H9 (cell line): Measurements from ENCODE around the gene CFAP91. TPM values are rescaled to one million over a fixed set of nuclear protein-coding genes. Genes with fewer than 3 reads are reported as not detected.

Experiments
- DNase-seq: peaks from one replicate; pipeline ENCODE4 v3.0.0-alpha.2; 2017
- H2AFZ ChIP-seq: one replicate; pipeline ENCODE4 v1.6.1; 2013; ENCODE audit warnings: mild to moderate bottlenecking, low read length, control low read depth, moderate library complexity
- H2AK5ac ChIP-seq: 2 replicates; pipeline ENCODE4 v1.6.1; 2013; ENCODE audit warnings: low read length, control low read depth, mixed read lengths; ENCODE audit not compliant: insufficient read length
- H2BK120ac ChIP-seq: one replicate; pipeline ENCODE4 v1.6.1; 2013; ENCODE audit warnings: low read depth, mild to moderate bottlenecking, low read length, control low read depth, inconsistent platforms; ENCODE audit not compliant: poor library complexity, severe bottlenecking
- H2BK12ac ChIP-seq: 2 replicates; pipeline ENCODE4 v1.6.1; 2013; ENCODE audit warnings: low read length, control low read depth, mixed read lengths, low read depth; ENCODE audit not compliant: insufficient read length
- H2BK15ac ChIP-seq: 2 replicates; pipeline ENCODE4 v1.6.1; 2013; ENCODE audit warnings: low read depth, low read length, control low read depth
- H2BK20ac ChIP-seq: one replicate; pipeline ENCODE4 v1.6.1; 2013; ENCODE audit warnings: low read depth, mild to moderate bottlenecking, low read length, control low read depth, inconsistent platforms; ENCODE audit not compliant: poor library complexity, severe bottlenecking
- H2BK5ac ChIP-seq: 2 replicates; pipeline ENCODE4 v1.6.1; 2013; ENCODE audit warnings: low read length, control low read depth, mixed read lengths; ENCODE audit not compliant: insufficient read length
- H3K14ac ChIP-seq: 2 replicates; pipeline ENCODE4 v1.6.1; 2013; ENCODE audit warnings: low read length, control low read depth; ENCODE audit not compliant: insufficient read depth
- H3K18ac ChIP-seq: 2 replicates; pipeline ENCODE4 v1.6.1; 2013; ENCODE audit warnings: low read depth, mild to moderate bottlenecking, mixed read lengths, low read length, control low read depth; ENCODE audit not compliant: insufficient read length
- H3K23ac ChIP-seq: 2 replicates; pipeline ENCODE4 v1.6.1; 2013; ENCODE audit warnings: low read length, control low read depth, mixed read lengths, low read depth; ENCODE audit not compliant: insufficient read length
- H3K23me2 ChIP-seq: 2 replicates; pipeline ENCODE4 v1.6.1; 2013; ENCODE audit warnings: low read depth, mild to moderate bottlenecking, mixed read lengths, low read length, control low read depth; ENCODE audit not compliant: insufficient read length, poor library complexity, severe bottlenecking
- H3K27ac ChIP-seq: 2 replicates; pipeline ENCODE4 v1.5.1; 2013; ENCODE audit warnings: low read length, control low read depth, mixed read lengths, low read depth; ENCODE audit not compliant: insufficient read length
- H3K27me3 ChIP-seq: 2 replicates; pipeline ENCODE4 v1.6.1; 2013; ENCODE audit warnings: low read length, control low read depth, inconsistent platforms; ENCODE audit not compliant: insufficient read depth
- H3K4ac ChIP-seq: 2 replicates; pipeline ENCODE4 v1.6.1; 2013; ENCODE audit warnings: low read depth, mild to moderate bottlenecking, control low read depth, inconsistent platforms, low read length, moderate library complexity
- H3K4me1 ChIP-seq: 2 replicates; pipeline ENCODE4 v1.6.1; 2013; ENCODE audit warnings: low read length, control low read depth, inconsistent platforms; ENCODE audit not compliant: insufficient read depth
- H3K4me2 ChIP-seq: 2 replicates; pipeline ENCODE4 v1.6.1; 2013; ENCODE audit warnings: low read length, control low read depth, mixed read lengths; ENCODE audit not compliant: insufficient read length, insufficient read depth
- H3K56ac ChIP-seq: 2 replicates; pipeline ENCODE4 v1.6.1; 2013; ENCODE audit warnings: low read depth, mild to moderate bottlenecking, mixed read lengths, low read length, control low read depth; ENCODE audit not compliant: insufficient read length
- H3K79me1 ChIP-seq: 2 replicates; pipeline ENCODE4 v1.6.1; 2013; ENCODE audit warnings: low read depth, mild to moderate bottlenecking, moderate library complexity, low read length, control low read depth, inconsistent platforms; ENCODE audit not compliant: insufficient read depth, poor library complexity, severe bottlenecking
- H3K79me2 ChIP-seq: 2 replicates; pipeline ENCODE4 v1.6.1; 2013; ENCODE audit warnings: low read length, control low read depth, inconsistent platforms; ENCODE audit not compliant: insufficient read depth
- H3K9ac ChIP-seq: 2 replicates; pipeline ENCODE4 v1.6.1; 2013; ENCODE audit warnings: low read length, control low read depth, mixed read lengths; ENCODE audit not compliant: insufficient read length; ENCODE audit errors: extremely low read depth
- H3K9me3 ChIP-seq: one replicate; pipeline ENCODE4 v1.6.1; 2013; ENCODE audit warnings: low read depth, low read length, inconsistent platforms; ENCODE audit not compliant: control insufficient read depth
- H3T11ph ChIP-seq: one replicate; pipeline ENCODE4 v1.6.1; 2013; ENCODE audit warnings: mild to moderate bottlenecking, low read length, control low read depth, inconsistent platforms
- H4K20me1 ChIP-seq: one replicate; pipeline ENCODE4 v1.6.1; 2013; ENCODE audit not compliant: control insufficient read depth, insufficient read length, insufficient read depth
- H4K5ac ChIP-seq: 2 replicates; pipeline ENCODE4 v1.6.1; 2013; ENCODE audit warnings: low read depth, mild to moderate bottlenecking, mixed read lengths, low read length, control low read depth; ENCODE audit not compliant: insufficient read length
- H4K8ac ChIP-seq: replicated peaks from 2 replicates; pipeline ENCODE4 v1.6.1; 2013; ENCODE audit warnings: low read length, control low read depth, mixed read lengths, low read depth; ENCODE audit not compliant: insufficient read length
- H4K91ac ChIP-seq: 2 replicates; pipeline ENCODE4 v1.6.1; 2013; ENCODE audit warnings: low read depth, mild to moderate bottlenecking, moderate library complexity, mixed read lengths, low read length, control low read depth; ENCODE audit not compliant: insufficient read length
- H3K27ac Mint-ChIP-seq, 3 experiments: 2 replicates in 2 of 3; 3 replicates in 1 of 3; pipeline ENCODE4 v1.8.0; 2020 to 2021; ENCODE audit warnings: mixed read lengths in 3 of 3, mild to moderate bottlenecking in 1 of 3, moderate library complexity in 1 of 3
- H3K27me3 Mint-ChIP-seq: 2 replicates; pipeline ENCODE4 v1.8.0; 2021; ENCODE audit warnings: low read depth, mild to moderate bottlenecking, moderate library complexity, mixed read lengths
- H3K36me3 Mint-ChIP-seq, 3 experiments: 2 replicates in 2 of 3; 3 replicates in 1 of 3; pipeline ENCODE4 v1.8.0; 2020 to 2021; ENCODE audit warnings: low read depth in 3 of 3, mixed read lengths in 3 of 3; ENCODE audit not compliant: insufficient read depth in 1 of 3
- H3K4me1 Mint-ChIP-seq, 2 experiments: 2 replicates each; pipeline ENCODE4 v1.8.0; 2020; ENCODE audit warnings: mixed read lengths in 2 of 2
- H3K4me3 Mint-ChIP-seq, 2 experiments: 2 replicates in 1 of 2; 3 replicates in 1 of 2; pipeline ENCODE4 v1.8.0; 2020 to 2021; ENCODE audit warnings: mild to moderate bottlenecking in 2 of 2, mixed read lengths in 2 of 2, moderate library complexity in 1 of 2
- H3K9me3 Mint-ChIP-seq, 2 experiments: 2 replicates in 1 of 2; 3 replicates in 1 of 2; pipeline ENCODE4 v1.8.0; 2020; ENCODE audit warnings: mild to moderate bottlenecking in 2 of 2, mixed read lengths in 2 of 2, moderate library complexity in 1 of 2
- CTCF ChIP-seq: fragments of 200-600 bp; sonication (generic); conservative IDR thresholded peaks from 3 replicates; pipeline ENCODE4 v1.8.0; 2021; ENCODE audit warnings: antibody characterized with exemption, mild to moderate bottlenecking
- WGBS: extraction: QIAGEN DNeasy Blood & Tissue Kit; methylation state at CpG from one replicate; pipeline ENCODE4 v1.1.7; 2013; ENCODE audit warnings: missing lambda C conversion rate, low lambda C conversion rate, mixed read lengths; ENCODE audit not compliant: insufficient read length; ENCODE audit errors: extremely low coverage; 5-methylcytosine and 5-hydroxymethylcytosine counted together
- total RNA-seq: library from RNA; stranded (reverse); gene quantifications from 2 replicates; pipeline ENCODE4 v1.2.1, GENCODE V29; 2021

CFAP91 gene
- total RNA-seq, 1 experiment from 2014 or later: 2.3 TPM

- Histone ChIP-seq H4K5ac (no peak overlapping the region), H2BK120ac (no peak overlapping the region), H2BK20ac (no peak overlapping the region), H3K14ac (no peak overlapping the region), H2AFZ (no peak overlapping the region), H2BK5ac (no peak overlapping the region), H3T11ph (no peak overlapping the region), H3K23ac (no peak overlapping the region), H4K20me1 (no peaks in the 10 kb centered on the region), H3K56ac (no peak overlapping the region), H3K79me1 (no peaks in the 10 kb centered on the region), H3K4me1 (no peaks in the 10 kb centered on the region; the same call in 1 of the 2 replicates), H3K27ac (no peak overlapping the region), H3K23me2 (peaks cover 6% of the 10 kb centered on the region), H2AK5ac (no peak overlapping the region), H4K8ac (no peak overlapping the region), H3K9ac (no peak overlapping the region), H2BK12ac (no peak overlapping the region), H3K9me3 (no peaks in the 10 kb centered on the region), H3K4ac (no peak overlapping the region), H3K18ac (no peak overlapping the region), H3K4me2 (no peak overlapping the region), H2BK15ac (no peak overlapping the region), H3K79me2 (no peaks in the 10 kb centered on the region), H3K27me3 (peaks cover 6% of the 10 kb centered on the region; the same call in 1 of the 2 replicates), H4K91ac (no peak overlapping the region)
- Mint-ChIP-seq H3K27ac (no peak overlapping the region), H3K9me3 (peaks cover 0 to 3% of the 10 kb centered on the region in 2 experiments; a peak in 2 of 5 replicates), H3K36me3 (peaks cover 0 to 2% (median 0%) of the 10 kb centered on the region in 3 experiments; a peak in 1 of 7 replicates), H3K27me3 (peaks cover 19% of the 10 kb centered on the region), H3K4me3 (no peak overlapping the region), H3K4me1 (peaks cover 12 to 15% of the 10 kb centered on the region in 2 experiments; a peak in 3 of 4 replicates)
- no peak for DNase-seq
- no CpG with 5 or more reads among the region's 22 CpGs for WGBS
- no peak for TF ChIP-seq CTCF
Measured at GRCh38 chr3:119700920-119701734, 1.7 kb upstream of the CFAP91 start.
